SH-SY5Y (cell line): ENCODE measurements around the gene PPP1R27.

Experiments
- GATA2 ChIP-seq: IDR thresholded peaks from 2 replicates; pipeline ENCODE4 v1.6.1; 2011; ENCODE audit warnings: mild to moderate bottlenecking, low read depth, low read length
- GATA3 ChIP-seq: IDR thresholded peaks from 2 replicates; pipeline ENCODE4 v1.6.1; 2011; ENCODE audit warnings: low read depth, mild to moderate bottlenecking, low read length, moderate library complexity

The PPP1R27 gene

DNA sequence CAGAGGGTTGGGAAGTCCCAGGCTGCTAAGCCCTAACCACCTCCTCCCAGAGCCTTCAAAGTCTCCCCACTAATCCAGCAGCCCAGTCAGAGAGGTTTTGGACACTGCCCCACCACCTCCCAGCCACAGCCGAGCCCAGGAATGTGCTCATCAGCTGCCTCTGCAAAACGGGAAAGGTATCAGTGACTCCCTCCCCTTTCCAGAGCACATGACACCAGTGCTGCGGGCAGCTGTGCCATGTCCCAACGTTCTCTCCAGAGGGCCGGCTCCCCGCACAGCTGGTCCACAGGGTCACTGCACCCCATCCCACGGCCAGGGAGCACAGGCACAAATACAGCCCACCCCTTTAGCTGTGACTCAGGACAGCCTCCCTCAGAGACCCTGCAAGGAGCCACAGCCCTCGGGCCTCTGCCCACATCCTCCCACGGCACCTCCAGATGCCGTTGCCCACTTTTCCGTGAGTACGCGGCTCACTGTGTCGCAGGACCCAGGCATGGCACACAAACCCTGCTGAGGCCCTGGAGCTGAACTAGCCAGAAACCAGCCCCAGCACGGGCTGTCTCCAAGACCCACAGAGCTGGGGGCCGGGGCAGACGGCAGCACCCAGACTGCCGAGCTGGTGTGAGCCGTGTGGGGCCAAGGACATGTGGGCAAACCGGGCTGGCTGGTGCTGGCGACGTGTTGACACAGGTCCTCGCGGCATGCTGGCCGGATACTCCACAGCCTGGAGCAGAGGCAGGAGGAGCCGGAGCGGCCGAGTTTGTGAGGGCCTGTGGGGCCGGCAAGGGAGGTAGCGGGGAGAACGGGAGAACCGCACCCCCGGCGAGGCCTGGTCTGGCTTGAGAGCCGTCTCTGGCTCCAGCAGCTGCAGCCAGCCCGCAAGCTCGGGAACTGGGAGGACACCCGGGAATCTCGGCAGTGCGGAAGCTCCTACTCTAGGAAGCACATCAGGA, 6.3 kb upstream of the PPP1R27 start:
- TF ChIP-seq GATA2 (no peak), GATA3 (no peak)

DNA sequence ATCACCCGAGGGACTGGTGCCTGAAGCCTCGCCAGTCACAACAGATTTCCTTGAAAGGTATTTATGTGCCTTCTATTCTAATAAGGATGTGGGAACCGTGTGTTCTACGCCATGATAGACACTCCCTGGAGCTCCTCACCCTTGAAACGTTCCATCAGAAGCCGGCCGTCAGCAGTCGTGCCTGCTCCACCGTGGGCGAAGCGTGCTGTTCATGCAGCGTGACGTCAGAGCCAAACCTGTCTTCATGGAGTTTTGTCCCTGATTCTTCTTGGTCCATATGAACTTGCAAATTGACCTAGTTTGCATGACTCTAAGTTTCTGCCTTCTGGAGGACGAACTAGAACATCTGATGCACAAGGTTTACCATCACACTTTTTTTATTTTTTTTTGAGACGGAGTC, 4.5 kb upstream of the PPP1R27 start:
- TF ChIP-seq GATA3 (no peak), GATA2 (no peak)

DNA sequence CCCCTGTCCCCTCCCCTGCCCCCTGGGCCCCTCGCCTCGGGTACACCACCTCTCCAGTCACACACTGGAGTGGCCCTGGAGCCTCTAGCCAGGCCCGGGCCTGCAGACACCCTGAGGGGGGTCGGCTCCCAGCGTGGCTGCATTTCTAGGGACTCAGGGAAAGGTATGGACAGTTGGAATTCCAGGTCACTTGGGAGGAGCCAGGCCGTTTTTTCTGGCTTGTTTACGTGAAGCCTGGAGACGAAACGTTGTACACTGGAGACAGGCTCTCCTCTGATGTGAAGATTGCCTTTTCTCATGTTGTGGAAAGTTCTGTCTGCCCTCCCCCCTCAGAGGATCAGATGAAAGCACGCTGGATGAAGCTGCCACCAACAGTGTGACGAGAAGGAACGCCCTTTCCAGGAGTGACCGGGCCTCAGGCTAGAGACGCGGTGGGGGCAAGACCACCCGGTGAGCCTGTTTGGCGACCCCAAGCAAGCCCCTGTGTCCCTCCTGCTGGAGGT, 4.0 kb upstream of the PPP1R27 start:
- TF ChIP-seq GATA3 (no peak), GATA2 (no peak)

DNA sequence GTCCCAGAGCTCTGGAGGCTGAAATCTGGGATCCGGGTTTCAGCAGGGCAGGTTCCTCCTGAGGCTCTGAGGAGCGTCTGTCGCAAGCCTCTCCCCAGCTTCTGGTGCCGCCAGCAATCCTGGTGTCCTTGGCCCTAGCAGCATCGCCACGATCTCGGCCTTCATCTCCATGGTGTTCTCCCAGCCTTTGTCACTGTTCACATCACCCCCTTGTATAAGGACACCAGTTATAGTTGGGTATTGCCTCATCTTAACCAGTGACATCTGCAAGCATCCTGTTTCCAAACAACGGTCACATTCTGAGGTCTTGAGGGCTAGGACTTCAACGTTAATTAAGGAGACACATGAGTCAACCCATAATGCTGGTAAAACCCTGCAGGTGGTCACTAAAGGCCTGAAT, 2.8 kb upstream of the PPP1R27 start:
- no peak for TF ChIP-seq GATA3
- no peak for TF ChIP-seq GATA2

DNA sequence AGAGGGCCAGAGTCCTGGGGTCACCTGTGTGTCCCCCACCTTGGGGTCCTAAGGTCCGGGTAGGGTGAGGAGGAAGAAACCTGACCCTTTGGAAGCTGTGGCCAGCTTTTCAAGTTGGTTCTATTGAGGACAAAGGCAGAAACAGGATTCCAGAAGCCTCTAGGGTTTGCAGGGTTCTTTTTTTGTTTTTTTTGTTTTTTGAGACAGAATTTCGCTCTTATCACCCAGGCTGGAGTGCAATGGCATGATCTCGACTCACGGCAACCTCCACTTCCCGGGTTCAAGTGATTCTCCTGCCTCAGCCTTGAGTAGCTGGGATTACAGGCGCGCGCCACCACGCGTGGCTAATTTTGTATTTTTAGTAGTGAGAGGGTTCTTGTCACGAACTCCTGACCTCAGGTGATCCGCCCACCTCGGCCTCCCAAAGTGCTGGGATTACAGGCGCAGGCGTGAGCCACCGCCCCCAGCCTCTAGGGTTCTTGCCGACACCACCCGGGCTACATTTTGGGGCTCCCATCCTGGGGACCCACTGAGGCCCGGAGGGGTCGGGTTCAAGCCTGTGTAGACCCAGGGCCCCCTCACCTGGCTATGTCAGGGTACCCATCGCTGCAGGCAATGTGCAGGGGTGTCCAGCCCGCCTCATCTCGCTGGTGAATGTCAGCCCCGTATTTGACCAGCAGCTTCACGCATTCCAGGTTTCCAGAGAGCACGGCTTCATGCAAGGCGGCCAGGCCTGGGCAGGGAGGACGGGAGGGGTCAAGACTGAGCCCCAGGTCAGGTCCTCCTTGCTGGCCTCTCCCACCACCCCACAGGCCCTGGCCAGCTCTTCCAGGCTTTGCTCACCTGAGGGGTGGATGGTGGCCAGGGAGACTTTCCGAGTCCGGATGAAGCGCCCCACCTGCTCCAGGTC, 674 bp downstream of the PPP1R27 start:
- TF ChIP-seq GATA3 (no peak), GATA2 (no peak)

DNA sequence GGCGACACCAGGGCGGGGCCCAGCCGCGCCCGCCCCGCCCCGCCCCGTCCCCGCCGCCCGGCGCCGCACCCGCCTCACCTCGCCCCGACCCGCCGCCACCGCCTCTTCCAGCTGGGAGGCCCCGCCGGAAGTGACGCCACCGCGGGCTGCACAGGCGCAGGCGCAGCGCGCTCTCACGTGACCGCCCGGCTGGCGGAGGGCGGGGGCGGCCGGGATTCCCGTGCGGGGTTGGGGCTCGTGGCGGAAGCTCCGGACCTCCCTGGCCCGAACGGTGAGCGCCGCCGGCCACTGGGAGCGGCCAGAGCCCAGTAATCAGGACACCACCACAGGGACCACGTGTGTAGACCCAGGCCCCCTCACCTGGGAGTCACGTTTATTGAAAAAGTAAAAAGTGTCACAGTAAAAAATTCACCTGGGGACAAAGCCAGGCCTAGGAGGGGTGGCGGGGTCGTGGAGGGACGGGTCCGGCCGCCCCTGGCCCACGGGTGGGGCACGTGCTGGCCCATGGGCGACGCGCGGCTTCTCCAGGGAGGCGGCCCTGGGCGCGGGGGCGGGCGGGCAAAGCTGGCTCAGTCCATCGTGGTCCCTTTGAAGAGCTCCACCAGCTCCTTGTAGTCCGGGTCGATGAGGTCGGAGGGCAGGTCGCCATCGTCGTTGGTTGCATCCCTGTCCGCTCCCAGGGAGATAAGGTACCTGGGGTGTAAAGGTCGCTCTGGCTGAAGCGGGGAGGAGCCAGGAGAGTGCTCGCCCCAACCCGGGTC, 1.5 kb downstream of the PPP1R27 start, which contains the start of gene MCRIP1:
TSS of gene MCRIP1 (minus strand) at position 132 of the 761 bp plus-strand sequence. CDS start 8,785 bp downstream, outside the sequence.
- no peak for TF ChIP-seq GATA3
- no peak for TF ChIP-seq GATA2

DNA sequence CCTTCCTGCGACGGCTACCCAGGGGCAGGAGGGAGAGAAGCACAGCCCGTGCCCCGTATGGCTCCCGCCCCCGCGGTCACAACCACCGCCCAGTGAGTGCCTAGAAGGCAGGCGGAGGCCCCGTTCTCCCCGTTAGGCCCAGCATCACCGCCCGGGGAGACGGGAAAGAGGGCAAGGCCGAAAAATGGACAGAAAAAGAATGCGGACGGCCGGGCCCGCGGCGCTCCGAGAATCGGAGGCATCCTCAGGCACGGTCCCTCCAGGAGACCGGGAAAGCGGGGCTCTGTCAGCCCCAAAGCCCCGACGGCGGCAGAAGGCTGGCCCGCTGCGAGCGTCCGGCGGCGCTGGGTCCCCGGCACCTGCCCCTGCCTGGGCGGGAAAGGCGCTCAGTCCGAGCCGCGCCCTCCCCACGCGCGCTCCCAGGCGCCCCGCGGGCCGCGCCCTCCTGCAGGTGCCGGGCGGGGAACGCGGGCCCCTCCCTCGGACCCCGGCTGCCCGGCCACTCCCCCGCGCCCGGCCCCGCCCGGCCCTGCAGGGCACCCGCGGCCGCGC, 2.2 kb downstream of the PPP1R27 start:
- TF ChIP-seq GATA2 (no peak), GATA3 (no peak)

DNA sequence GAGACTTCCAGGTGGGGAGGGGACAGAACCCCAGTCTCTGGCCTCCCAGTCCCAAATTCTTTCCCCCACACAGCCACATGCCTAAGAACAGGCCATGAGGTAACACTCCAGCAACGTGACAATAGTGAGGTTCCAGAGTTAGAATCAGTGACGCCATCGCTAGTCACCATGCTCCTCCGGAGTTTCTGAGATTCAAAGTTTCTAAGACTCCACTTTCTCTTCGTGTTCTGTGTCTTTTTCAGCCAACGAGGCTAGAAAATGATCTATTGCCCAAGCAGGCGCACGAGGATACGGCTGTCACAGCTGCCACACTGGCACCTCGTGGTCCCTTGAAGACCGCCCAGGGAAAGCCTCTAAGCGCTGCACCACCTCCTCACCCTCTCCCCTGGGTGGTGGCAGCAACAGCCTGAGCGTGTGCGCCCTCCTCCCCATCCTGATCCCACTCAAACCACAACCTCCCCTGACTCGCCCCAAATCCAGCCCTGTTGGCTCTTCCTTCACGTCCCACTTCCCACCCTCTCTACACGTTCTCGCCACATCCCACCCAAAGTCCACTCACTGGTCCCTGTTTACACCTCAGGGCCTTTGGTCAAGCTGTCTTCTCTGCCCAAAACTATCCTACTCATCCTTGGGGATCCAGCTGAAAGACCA, 2.8 kb downstream of the PPP1R27 start:
- TF ChIP-seq GATA2: no peak

DNA sequence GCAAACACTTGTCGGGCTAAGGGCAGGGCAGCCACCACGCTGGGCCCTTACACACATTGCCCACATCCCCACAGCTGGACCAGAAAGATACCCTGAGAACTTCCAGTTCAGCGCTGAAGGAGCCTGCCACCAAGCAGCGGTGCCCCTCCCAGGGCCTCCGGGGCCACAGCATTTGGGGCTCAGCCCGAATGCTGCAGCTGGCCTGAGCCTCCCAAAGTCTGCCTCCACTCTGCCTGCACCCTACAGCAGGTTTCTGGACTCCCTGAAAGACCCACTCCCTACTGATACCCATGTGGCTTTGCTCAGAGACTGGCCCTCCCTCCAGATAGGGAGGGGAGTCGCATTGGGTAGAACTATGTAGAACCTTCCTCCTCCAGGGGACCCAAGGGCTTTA, 3.3 kb downstream of the PPP1R27 start:
- TF ChIP-seq GATA2: no peak
- no peak for TF ChIP-seq GATA3

DNA sequence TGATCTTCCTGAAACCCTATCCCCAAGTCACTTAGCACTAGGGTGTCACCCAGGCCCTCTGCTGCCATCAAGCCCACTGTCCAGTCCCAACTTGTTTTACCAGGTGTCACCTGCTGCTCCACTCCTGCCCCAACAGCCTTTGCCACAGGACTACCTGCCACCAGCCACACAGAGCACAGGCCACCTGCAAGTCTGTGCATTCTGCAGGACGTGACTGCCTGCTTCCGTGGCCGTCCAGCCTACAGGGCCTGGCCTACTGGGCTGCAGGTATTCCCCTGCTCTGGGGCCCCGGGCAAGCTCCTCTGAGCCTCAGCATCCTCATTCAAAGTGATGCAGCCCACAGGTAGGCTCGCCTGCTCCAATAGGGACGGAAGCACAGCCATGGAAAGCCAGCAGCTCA, 5.0 kb downstream of the PPP1R27 start:
- TF ChIP-seq GATA2: no peak
- no peak for TF ChIP-seq GATA3

DNA sequence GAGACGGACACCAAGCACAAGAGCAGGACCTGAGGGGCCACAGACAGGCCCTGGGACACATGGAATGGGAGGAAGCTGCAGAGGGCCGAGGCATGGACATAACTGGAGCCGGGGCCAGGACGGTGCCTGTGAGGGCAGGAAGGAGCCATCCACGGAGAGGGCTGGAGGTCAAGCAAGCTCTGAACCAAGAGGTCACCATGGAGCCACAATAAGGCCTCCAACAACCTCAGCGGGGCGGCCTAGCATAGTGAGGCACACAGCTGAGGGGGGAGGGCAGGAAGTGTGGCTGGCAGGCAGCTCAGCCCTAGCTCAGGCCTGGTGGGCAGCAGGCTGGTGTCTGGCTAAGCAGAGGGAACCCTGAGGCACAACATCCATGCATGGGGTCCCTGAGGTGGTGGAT, 6.2 kb downstream of the PPP1R27 start:
- TF ChIP-seq GATA3: no peak

DNA sequence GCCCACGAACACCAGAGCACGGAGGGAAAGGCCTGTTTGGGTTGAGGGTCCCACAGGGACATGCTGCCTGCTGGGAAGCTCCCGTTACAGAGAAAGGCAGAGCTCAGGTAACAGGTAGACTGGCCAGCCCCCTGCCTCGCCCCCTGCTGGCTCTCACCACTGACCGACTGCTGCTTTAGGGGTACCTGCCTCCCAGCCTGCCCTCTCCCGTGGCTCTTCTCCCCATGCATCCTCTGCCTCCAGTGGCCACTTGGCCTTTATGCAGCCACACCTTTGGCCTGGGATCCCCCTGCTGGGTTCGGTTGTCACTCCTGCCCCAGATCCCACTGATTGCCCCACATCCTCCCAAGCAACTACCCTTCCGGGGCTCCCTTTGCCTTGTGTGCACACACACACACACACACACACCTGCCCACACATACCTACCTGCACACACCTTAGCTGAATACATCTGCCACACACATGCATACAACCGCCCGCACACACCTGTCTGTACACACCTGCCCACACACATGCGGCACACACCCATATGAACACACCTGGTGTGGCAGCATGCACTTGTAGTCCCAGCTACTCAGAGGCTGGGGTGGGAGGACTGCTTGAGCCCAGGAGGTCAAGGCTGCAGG, 8.9 kb downstream of the PPP1R27 start:
- TF ChIP-seq GATA2 (no peak), GATA3 (no peak)
